Spleen (tissue), 7 donors: ENCODE data around the gene RPL7A.
A peak's percentile ranks its signal among the peaks of the same experiment; 100 is the strongest.

ENCODE experiments used
- POLR2A ChIP-seq, 3 donors: fragments of 450-650 bp; IDR thresholded peaks; one replicate each; pipeline ENCODE4 v1.5.1; 2017; ENCODE audit warnings: antibody characterized with exemption in 3 of 3, mild to moderate bottlenecking in 1 of 3
- POLR2AphosphoS5 ChIP-seq, 3 donors: sonication (generic); formaldehyde crosslinking; IDR thresholded peaks; one replicate each; pipeline ENCODE4 v1.5.1; 2017; ENCODE audit warnings: antibody characterized with exemption in 3 of 3
- TF ChIP-seq, protein P1 (sequence below), 11 experiments: fragments of 200-600 bp in 7 of 11; fragments of 450-650 bp in 4 of 11; sonication (generic) in 4 of 11; IDR thresholded peaks in 8 of 11; conservative IDR thresholded peaks in 3 of 11; 1 replicate in 7 of 11; 2 replicates in 4 of 11; pipeline versions ENCODE4 v1.4.0 to v1.8.0; 2016 to 2021; ENCODE audit warnings: antibody characterized with exemption in 11 of 11, inconsistent platforms in 4 of 11, mild to moderate bottlenecking in 1 of 11
- donor health status: DM: no; HTN: no; CAD: no; lungs with moderate emphysema.
- donor health status: DM: no; HTN: no; CAD: no.
- donor health status: DM: no; HTN: no; CAD: no.

DNA sequence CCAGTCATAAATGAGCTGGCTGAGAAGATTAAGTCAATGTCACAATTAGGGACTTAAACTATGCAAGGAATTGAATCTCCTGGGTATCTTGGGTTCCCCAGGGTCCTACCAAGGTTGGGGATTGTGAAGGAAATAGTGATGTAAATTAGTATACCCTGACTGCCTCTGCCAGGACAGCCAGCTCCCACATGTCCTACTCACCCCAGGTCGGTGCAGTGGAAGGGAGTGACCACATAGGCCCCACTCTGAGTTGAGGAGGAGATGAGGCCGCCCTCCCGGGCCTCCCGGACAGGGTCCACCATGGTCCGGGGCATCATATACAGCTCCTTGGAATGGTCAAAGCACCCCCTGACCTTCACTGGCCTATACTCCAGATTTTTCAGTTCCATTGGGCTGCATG, 5.5 kb downstream of the RPL7A start:
- TF ChIP-seq, protein P1, sequence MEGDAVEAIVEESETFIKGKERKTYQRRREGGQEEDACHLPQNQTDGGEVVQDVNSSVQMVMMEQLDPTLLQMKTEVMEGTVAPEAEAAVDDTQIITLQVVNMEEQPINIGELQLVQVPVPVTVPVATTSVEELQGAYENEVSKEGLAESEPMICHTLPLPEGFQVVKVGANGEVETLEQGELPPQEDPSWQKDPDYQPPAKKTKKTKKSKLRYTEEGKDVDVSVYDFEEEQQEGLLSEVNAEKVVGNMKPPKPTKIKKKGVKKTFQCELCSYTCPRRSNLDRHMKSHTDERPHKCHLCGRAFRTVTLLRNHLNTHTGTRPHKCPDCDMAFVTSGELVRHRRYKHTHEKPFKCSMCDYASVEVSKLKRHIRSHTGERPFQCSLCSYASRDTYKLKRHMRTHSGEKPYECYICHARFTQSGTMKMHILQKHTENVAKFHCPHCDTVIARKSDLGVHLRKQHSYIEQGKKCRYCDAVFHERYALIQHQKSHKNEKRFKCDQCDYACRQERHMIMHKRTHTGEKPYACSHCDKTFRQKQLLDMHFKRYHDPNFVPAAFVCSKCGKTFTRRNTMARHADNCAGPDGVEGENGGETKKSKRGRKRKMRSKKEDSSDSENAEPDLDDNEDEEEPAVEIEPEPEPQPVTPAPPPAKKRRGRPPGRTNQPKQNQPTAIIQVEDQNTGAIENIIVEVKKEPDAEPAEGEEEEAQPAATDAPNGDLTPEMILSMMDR (IDR thresholded peaks at IDR 0.05 in 8 of 11, conservative IDR thresholded peaks at IDR 0.05 in 3 of 11): no peak
- TF ChIP-seq POLR2A (IDR thresholded peaks at IDR 0.05) (no peak), POLR2AphosphoS5 (IDR thresholded peaks at IDR 0.05) (peak; percentile 18 to 57 (median 20))
